Muscle layer of colon (tissue), 2 donors: ENCODE results near the gene PINLYP.
"Not testable (repeated sequence)": the region's sequence is repeated elsewhere in the genome, so short reads cannot be mapped to it uniquely, and the experiment has no call there.

Experiments used
- H3K27ac ChIP-seq: one replicate; pipeline ENCODE4 v1.7.0; 2013; ENCODE audit warnings: low read depth, mild to moderate bottlenecking, low read length, moderate library complexity
- H3K27me3 ChIP-seq, 2 donors: one replicate each; pipeline ENCODE4 v1.7.0; 2013; ENCODE audit warnings: low read length in 2 of 2, mild to moderate bottlenecking in 2 of 2; ENCODE audit not compliant: insufficient read depth in 2 of 2, control insufficient read depth in 1 of 2
- H3K36me3 ChIP-seq: one replicate; pipeline ENCODE4 v1.7.0; 2013; ENCODE audit warnings: mild to moderate bottlenecking, low read length; ENCODE audit not compliant: insufficient read depth
- H3K4me1 ChIP-seq: one replicate; pipeline ENCODE4 v1.7.0; 2013; ENCODE audit warnings: mild to moderate bottlenecking, low read length; ENCODE audit not compliant: insufficient read depth
- H3K4me3 ChIP-seq, 2 donors: one replicate each; pipeline ENCODE4 v1.7.0; 2013; ENCODE audit warnings: low read length in 2 of 2, low read depth in 1 of 2, mild to moderate bottlenecking in 1 of 2, moderate library complexity in 1 of 2
- H3K9ac ChIP-seq: one replicate; pipeline ENCODE4 v1.7.0; 2013; ENCODE audit warnings: low read length
- H3K9me3 ChIP-seq: one replicate; pipeline ENCODE4 v1.7.0; 2013; ENCODE audit warnings: mild to moderate bottlenecking, low read length
- donor health status: abdominal sarcoma.
- donor health status: Adenocarcinoma of cecum.

The PINLYP gene

GRCh38 chr19:43569657-43570056 lies 5.9 kb upstream of the PINLYP start:
- Histone ChIP-seq H3K36me3 (peaks cover 8% of the 10 kb centered on the region), H3K4me1 (peaks cover 4% of the 10 kb centered on the region), H3K4me3 (no peak overlapping the region), H3K9ac (no peak overlapping the region), H3K27me3 (no peaks in the 10 kb centered on the region), H3K27ac (no peak overlapping the region), H3K9me3 (no peaks in the 10 kb centered on the region)

- H3K9me3 ChIP-seq: no peaks in the 10 kb centered on the region
- H3K4me1 ChIP-seq: peaks cover 8% of the 10 kb centered on the region
- no peak overlapping the region for H3K27ac ChIP-seq
- H3K9ac ChIP-seq: no peak overlapping the region
- H3K36me3 ChIP-seq: peaks cover 8% of the 10 kb centered on the region
- no peaks in the 10 kb centered on the region for H3K27me3 ChIP-seq
- no peak overlapping the region for H3K4me3 ChIP-seq
These were observed 5.3 kb upstream of the PINLYP start for GRCh38 chr19:43570174-43570791.

GRCh38 chr19:43572171-43572588 lies 3.4 kb upstream of the PINLYP start:
- Histone ChIP-seq H3K27ac (no peak overlapping the region), H3K27me3 (no peaks in the 10 kb centered on the region), H3K4me3 (no peak overlapping the region), H3K4me1 (peaks cover 14% of the 10 kb centered on the region), H3K36me3 (peaks cover 8% of the 10 kb centered on the region), H3K9ac (no peak overlapping the region), H3K9me3 (no peaks in the 10 kb centered on the region)

DNA sequence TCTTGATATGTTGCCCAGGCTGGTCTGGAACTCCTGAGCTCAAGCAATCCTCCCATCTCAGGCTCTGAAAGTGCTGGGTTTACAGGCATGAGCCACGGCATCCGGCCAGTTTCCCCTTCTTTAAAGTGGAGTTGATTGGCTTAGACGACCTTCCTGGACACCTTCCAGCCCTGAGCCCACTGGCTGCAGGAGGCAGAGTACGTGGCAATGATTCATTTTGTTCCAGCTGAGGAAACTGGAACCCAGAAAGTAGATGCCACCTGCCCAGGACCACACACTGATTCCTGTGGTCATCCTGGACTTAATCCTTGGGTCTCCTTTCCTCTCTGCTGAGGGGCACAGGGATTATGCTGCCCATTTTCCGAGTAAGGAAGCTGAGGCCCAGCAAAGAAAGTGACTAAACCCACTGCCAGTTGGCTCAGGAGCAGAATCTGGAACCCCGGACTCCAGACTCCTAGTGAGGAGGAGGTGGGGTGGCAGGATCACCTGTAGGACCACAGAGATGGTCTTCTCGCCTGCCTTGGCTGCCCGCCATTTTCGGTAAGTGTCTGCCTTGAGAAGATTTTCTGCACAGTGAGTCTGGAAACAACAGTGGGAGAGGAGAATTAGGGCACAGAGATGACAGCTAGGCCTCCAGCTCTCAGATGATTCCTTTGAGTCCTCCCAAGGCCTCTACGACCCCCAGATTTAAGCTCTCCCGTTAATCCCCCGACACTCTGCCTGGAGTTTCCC lies 1.0 kb upstream of the PINLYP start:
- peak overlapping the region; percentile 47 to 95 for H3K4me3 ChIP-seq
- peak overlapping the region; percentile 62 for H3K27ac ChIP-seq
- peaks cover 8% of the 10 kb centered on the region for H3K36me3 ChIP-seq
- no peaks in the 10 kb centered on the region for H3K9me3 ChIP-seq
- H3K27me3 ChIP-seq: no peaks in the 10 kb centered on the region
- H3K4me1 ChIP-seq: peaks cover 14% of the 10 kb centered on the region
- H3K9ac ChIP-seq: peak overlapping the region; percentile 92

DNA sequence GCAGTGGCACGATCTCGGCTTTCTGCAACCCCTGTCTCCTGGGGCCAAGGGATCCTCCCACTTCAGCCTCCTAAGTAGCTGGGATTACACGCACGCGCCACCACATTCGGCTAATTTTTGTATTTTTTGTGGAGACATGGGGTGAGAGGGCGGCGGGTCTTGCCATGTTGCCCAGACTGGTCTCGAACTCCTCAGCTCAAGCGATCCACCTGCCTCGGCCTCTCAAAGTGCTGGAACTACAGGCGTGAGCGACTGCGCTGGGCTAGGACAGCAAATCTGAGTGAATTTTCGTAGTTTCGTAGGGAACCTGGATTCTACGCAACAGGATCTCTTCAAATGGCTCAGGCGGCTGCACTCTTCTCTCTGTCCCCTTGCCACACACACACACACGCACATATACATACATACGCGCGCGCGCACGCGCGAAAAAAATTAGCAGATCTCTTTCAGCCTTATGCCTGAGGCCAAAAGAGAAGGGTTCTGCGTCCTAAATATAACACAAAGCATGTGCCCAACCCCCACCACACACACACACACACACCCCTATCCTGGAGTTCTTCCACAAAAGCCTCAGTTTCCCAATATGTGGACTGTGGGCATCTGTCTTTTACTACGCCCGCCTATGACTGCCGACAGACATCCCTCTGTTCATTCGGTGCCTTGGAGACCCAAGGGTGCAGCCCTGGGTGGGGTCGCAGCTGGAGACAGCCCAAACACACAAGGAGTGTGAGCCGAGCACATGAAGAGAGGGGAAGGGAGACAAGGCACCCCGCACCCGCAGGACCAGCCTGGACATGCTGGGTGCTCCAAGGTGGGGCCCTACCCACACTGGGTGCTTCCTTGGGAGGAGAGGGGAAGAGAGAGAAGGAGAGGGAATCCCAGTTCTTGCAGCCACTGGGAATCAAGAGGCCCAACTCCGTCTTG lies 616 bp downstream of the PINLYP start:
- peaks cover 8% of the 10 kb centered on the region for H3K36me3 ChIP-seq
- no peaks in the 10 kb centered on the region for H3K9me3 ChIP-seq
- peak overlapping the region in 1 of 2 donors; percentile 53 for H3K4me3 ChIP-seq
- no peak overlapping the region for H3K27ac ChIP-seq
- H3K4me1 ChIP-seq: peaks cover 22% of the 10 kb centered on the region
- no peaks in the 10 kb centered on the region for H3K27me3 ChIP-seq
- H3K9ac ChIP-seq: no peak overlapping the region

DNA sequence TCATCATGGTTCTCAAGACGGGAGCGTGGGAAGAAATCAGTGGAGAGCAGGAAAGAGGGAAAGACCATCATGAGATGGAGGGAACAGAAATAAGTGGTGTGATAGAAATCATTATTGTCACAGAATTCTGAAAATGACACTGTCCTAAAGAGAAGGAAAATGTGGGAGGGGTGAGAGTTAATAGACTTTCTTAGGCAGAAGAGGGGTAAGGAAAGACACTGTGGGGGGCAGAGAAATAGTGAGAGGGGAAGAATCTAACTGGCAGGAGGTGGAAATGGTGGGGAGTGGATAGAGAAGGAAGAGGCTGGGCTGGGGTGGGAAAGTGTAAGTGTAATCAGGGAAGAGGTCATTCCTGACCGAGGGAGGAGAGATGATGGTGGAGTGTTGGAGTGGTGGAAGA lies 3.2 kb downstream of the PINLYP start:
- H3K36me3 ChIP-seq: no peaks in the 10 kb centered on the region
- H3K4me3 ChIP-seq: no peak overlapping the region
- H3K27me3 ChIP-seq: no peaks in the 10 kb centered on the region
- H3K9me3 ChIP-seq: no peaks in the 10 kb centered on the region
- H3K9ac ChIP-seq: no peak overlapping the region
- peaks cover 29% of the 10 kb centered on the region for H3K4me1 ChIP-seq
- no peak overlapping the region for H3K27ac ChIP-seq

GRCh38 chr19:43581467-43581866 lies 5.9 kb downstream of the PINLYP start:
- peak overlapping the region; percentile 45 for H3K27ac ChIP-seq
- H3K36me3 ChIP-seq: no peaks in the 10 kb centered on the region
- peak overlapping the region in 1 of 2 donors; percentile 88 for H3K4me3 ChIP-seq
- H3K4me1 ChIP-seq: peaks cover 15% of the 10 kb centered on the region
- no peak overlapping the region for H3K9ac ChIP-seq
- H3K9me3 ChIP-seq: no peaks in the 10 kb centered on the region
- no peaks in the 10 kb centered on the region for H3K27me3 ChIP-seq

DNA sequence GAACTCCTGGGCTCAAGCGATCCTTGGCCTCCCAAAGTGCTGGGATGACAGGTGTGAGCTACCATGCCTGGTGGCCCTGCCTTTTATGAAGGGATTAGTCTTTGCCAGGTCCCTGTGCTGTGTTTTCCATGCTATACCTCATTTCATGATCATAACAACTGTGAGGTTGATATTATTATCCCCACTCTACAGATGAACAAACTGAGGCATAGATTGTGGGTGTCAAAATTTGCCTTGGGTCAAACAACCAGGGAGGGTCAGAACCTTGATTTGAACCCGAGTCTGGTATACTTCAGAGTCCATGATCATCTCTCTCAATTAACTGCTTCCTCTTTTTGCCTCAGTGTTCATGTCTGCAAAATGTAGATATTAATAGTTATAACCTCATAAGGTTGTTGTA lies 6.9 kb downstream of the PINLYP start:
- no peaks in the 10 kb centered on the region for H3K36me3 ChIP-seq
- H3K9me3 ChIP-seq: no peaks in the 10 kb centered on the region
- no peak overlapping the region for H3K4me3 ChIP-seq
- no peak overlapping the region for H3K9ac ChIP-seq
- H3K27me3 ChIP-seq: no peaks in the 10 kb centered on the region
- H3K27ac ChIP-seq: no peak overlapping the region
- H3K4me1 ChIP-seq: peaks cover 15% of the 10 kb centered on the region

GRCh38 chr19:43584484-43584883 lies 8.9 kb downstream of the PINLYP start:
- H3K27ac ChIP-seq: no peak overlapping the region
- H3K4me3 ChIP-seq: no peak overlapping the region
- no peaks in the 10 kb centered on the region for H3K27me3 ChIP-seq
- no peak overlapping the region for H3K9ac ChIP-seq
- H3K36me3 ChIP-seq: no peaks in the 10 kb centered on the region
- no peaks in the 10 kb centered on the region for H3K9me3 ChIP-seq
- peaks cover 15% of the 10 kb centered on the region for H3K4me1 ChIP-seq

GRCh38 chr19:43586346-43586745 lies 10.7 kb downstream of the PINLYP start:
- peaks cover 5% of the 10 kb centered on the region for H3K36me3 ChIP-seq
- no peak overlapping the region for H3K4me3 ChIP-seq
- H3K9me3 ChIP-seq: no peaks in the 10 kb centered on the region
- H3K9ac ChIP-seq: no peak overlapping the region
- peaks cover 6% of the 10 kb centered on the region for H3K4me1 ChIP-seq
- no peaks in the 10 kb centered on the region for H3K27me3 ChIP-seq
- H3K27ac ChIP-seq: no peak overlapping the region

DNA sequence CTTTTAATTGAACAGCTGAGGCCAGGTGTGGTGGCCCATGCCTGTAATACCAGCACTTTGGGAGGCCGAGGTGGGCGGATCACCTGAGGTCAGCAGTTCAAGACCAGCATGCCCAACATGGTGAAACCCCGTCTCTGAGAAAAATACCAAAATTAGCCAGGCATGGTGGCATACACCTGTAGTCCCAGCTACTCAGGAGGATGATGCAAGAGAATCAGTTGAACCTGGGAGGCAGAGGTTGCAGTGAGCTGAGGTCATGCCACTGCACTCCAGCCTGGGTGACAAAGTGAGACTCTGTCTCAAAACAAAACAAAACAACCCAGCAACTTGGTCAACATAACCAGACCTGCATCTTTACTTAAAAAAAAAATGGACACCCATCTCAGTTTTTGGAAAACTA lies 11.4 kb downstream of the PINLYP start:
- H3K4me3 ChIP-seq, H3K4me1 ChIP-seq, H3K9ac ChIP-seq, H3K27me3 ChIP-seq, H3K36me3 ChIP-seq, H3K27ac ChIP-seq, H3K9me3 ChIP-seq: not testable (repeated sequence)
